Loucy (cell line): Measurements from ENCODE around the gene USB1.

Experiments
- H2AFZ ChIP-seq: fragments of 200-600 bp; sonication (generic); 2 replicates; pipeline ENCODE4 v1.6.0; 2016; ENCODE audit warnings: antibody characterized with exemption, mild to moderate bottlenecking, low read length, moderate library complexity
- H3F3A ChIP-seq: fragments of 200-600 bp; 2 replicates; pipeline ENCODE4 v1.6.0; 2016; ENCODE audit warnings: antibody characterized with exemption, low read depth, mild to moderate bottlenecking
- H3K27me3 ChIP-seq: fragments of 200-600 bp; sonication (generic); 2 replicates; pipeline ENCODE4 v1.6.1; 2014; ENCODE audit warnings: low read length, mild to moderate bottlenecking; ENCODE audit not compliant: insufficient read depth, poor library complexity, severe bottlenecking
- H3K36me3 ChIP-seq: fragments of 200-600 bp; sonication (generic); 2 replicates; pipeline ENCODE4 v1.6.1; 2016; ENCODE audit warnings: low read length; ENCODE audit not compliant: insufficient read depth
- H3K4me1 ChIP-seq: fragments of 200-600 bp; sonication (generic); 2 replicates; pipeline ENCODE4 v1.5.1; 2014; ENCODE audit warnings: low read length, mild to moderate bottlenecking; ENCODE audit not compliant: insufficient read depth, poor library complexity, severe bottlenecking
- H3K4me2 ChIP-seq: fragments of 200-600 bp; sonication (generic); 2 replicates; pipeline ENCODE4 v1.6.0; 2014; ENCODE audit warnings: antibody characterized with exemption, low read length, low read depth, mild to moderate bottlenecking; ENCODE audit not compliant: poor library complexity, severe bottlenecking
- H3K4me3 ChIP-seq: fragments of 200-600 bp; sonication (generic); 2 replicates; pipeline ENCODE4 v1.5.1; 2014; ENCODE audit warnings: low read length, mild to moderate bottlenecking, mixed read lengths; ENCODE audit not compliant: poor library complexity, severe bottlenecking
- H3K79me2 ChIP-seq: fragments of 200-600 bp; sonication (generic); 2 replicates; pipeline ENCODE4 v1.6.1; 2014; ENCODE audit warnings: low read length; ENCODE audit not compliant: insufficient read depth
- H3K9ac ChIP-seq: fragments of 200-600 bp; sonication (generic); 2 replicates; pipeline ENCODE4 v1.6.0; 2014; ENCODE audit warnings: mild to moderate bottlenecking, low read depth, low read length, moderate library complexity; ENCODE audit not compliant: poor library complexity, severe bottlenecking
- H3K9me2 ChIP-seq: fragments of 200-600 bp; sonication (generic); replicated peaks from 2 replicates; pipeline ENCODE4 v1.6.1; 2016; ENCODE audit warnings: low read depth, low read length, mixed read lengths
- H3K9me3 ChIP-seq: fragments of 200-600 bp; sonication (generic); 2 replicates; pipeline ENCODE4 v1.6.1; 2014; ENCODE audit warnings: mild to moderate bottlenecking, antibody characterized with exemption, low read length, low read depth; ENCODE audit not compliant: insufficient read depth
- H4K20me1 ChIP-seq: fragments of 200-600 bp; sonication (generic); 2 replicates; pipeline ENCODE4 v1.6.0; 2014; ENCODE audit warnings: antibody characterized with exemption, low read length, mild to moderate bottlenecking; ENCODE audit not compliant: insufficient read depth, poor library complexity, severe bottlenecking
- CTCF ChIP-seq: fragments of 200-600 bp; sonication (generic); conservative IDR thresholded peaks from 2 replicates; pipeline ENCODE4 v1.5.1; 2014; ENCODE audit warnings: mild to moderate bottlenecking, antibody characterized with exemption, low read length
- EZH2phosphoT487 ChIP-seq: fragments of 200-600 bp; IDR thresholded peaks from 2 replicates; pipeline ENCODE4 v1.6.1; 2018; ENCODE audit warnings: antibody characterized with exemption, mild to moderate bottlenecking, moderate library complexity, borderline replicate concordance

Gene USB1

GRCh38 chr16:58029410-58029809 is 28.2 kb downstream of the USB1 start:
- H3K79me2 ChIP-seq, result no peaks in the 10 kb centered on the region
- TF ChIP-seq EZH2phosphoT487 (no peak), CTCF (no peak)
- no peak overlapping the region for H3K4me2 ChIP-seq
- H3K4me3 ChIP-seq, result no peak overlapping the region
- no peaks in the 10 kb centered on the region for H4K20me1 ChIP-seq
- H3K9me2 ChIP-seq, result no peaks in the 10 kb centered on the region
- H2AFZ ChIP-seq, result no peak overlapping the region
- no peaks in the 10 kb centered on the region for H3K27me3 ChIP-seq
- H3K9me3 ChIP-seq, result no peaks in the 10 kb centered on the region
- no peak overlapping the region for H3K9ac ChIP-seq
- H3K36me3 ChIP-seq, result no peaks in the 10 kb centered on the region
- H3K4me1 ChIP-seq, result peaks cover 3% of the 10 kb centered on the region
- no peaks in the 10 kb centered on the region for H3F3A ChIP-seq

GRCh38 chr16:58030136-58030840 is 29.1 kb downstream of the USB1 start:
- H3K9me2 ChIP-seq, result no peaks in the 10 kb centered on the region
- no peaks in the 10 kb centered on the region for H3K27me3 ChIP-seq
- no peak overlapping the region for H3K4me2 ChIP-seq
- H3K79me2 ChIP-seq, result no peaks in the 10 kb centered on the region
- no peak overlapping the region for H3K9ac ChIP-seq
- no peak overlapping the region for H3K4me3 ChIP-seq
- no peaks in the 10 kb centered on the region for H4K20me1 ChIP-seq
- H3K9me3 ChIP-seq, result no peaks in the 10 kb centered on the region
- no peak overlapping the region for H2AFZ ChIP-seq
- TF ChIP-seq EZH2phosphoT487, result no peak
- TF ChIP-seq CTCF, result no peak
- no peaks in the 10 kb centered on the region for H3K4me1 ChIP-seq
- no peaks in the 10 kb centered on the region for H3K36me3 ChIP-seq
- H3F3A ChIP-seq, result no peaks in the 10 kb centered on the region

GRCh38 chr16:58031016-58031800 is 30.0 kb downstream of the USB1 start:
- Histone ChIP-seq H3K36me3 (no peaks in the 10 kb centered on the region), H3K4me2 (no peak overlapping the region), H3K9me2 (no peaks in the 10 kb centered on the region), H3K4me3 (no peak overlapping the region), H3K79me2 (no peaks in the 10 kb centered on the region), H3K9me3 (no peaks in the 10 kb centered on the region), H2AFZ (no peak overlapping the region), H3K4me1 (no peaks in the 10 kb centered on the region), H3K27me3 (no peaks in the 10 kb centered on the region), H3K9ac (no peak overlapping the region), H3F3A (no peaks in the 10 kb centered on the region), H4K20me1 (no peaks in the 10 kb centered on the region)
- TF ChIP-seq CTCF (no peak), EZH2phosphoT487 (no peak)
